Gastrocnemius medialis (tissue), 4 donors: ENCODE measurements around the gene MZB1. TPM values are rescaled to one million over a fixed set of nuclear protein-coding genes. Genes with fewer than 3 reads are reported as not detected.
A peak's percentile ranks its signal among the peaks of the same experiment; 100 is the strongest.
"Not testable (repeated sequence)": the region's sequence is repeated elsewhere in the genome, so short reads cannot be mapped to it uniquely, and the experiment has no call there.

Experiments used
- ATAC-seq, 2 donors: fragments of 150-250 bp; one replicate each; pipeline ENCODE4 v1.9.1; 2016
- DNase-seq, 2 donors: peaks; one replicate each; pipeline ENCODE4 v3.0.0-alpha.2; 2019
- H3K27ac ChIP-seq, 4 donors: fragments of 200-600 bp; sonication (generic); 1 replicate in 1 of 4; 2 replicates in 3 of 4; pipeline ENCODE4 v1.5.1; 2016 to 2018; ENCODE audit warnings: mild to moderate bottlenecking in 2 of 4, moderate library complexity in 1 of 4
- H3K27me3 ChIP-seq, 3 donors: fragments of 200-600 bp; sonication (generic) in 2 of 3; 1 replicate in 1 of 3; 2 replicates in 2 of 3; pipeline versions ENCODE4 v1.5.1 to v1.6.0; 2016 to 2019; ENCODE audit warnings: mild to moderate bottlenecking in 1 of 3, moderate library complexity in 1 of 3
- H3K36me3 ChIP-seq, 2 donors: fragments of 200-600 bp; sonication (generic) in 1 of 2; one replicate each; pipeline ENCODE4 v1.5.1; 2017 to 2018
- H3K4me1 ChIP-seq, 2 donors: fragments of 200-600 bp; sonication (generic) in 1 of 2; one replicate each; pipeline ENCODE4 v1.5.1; 2016 to 2017; ENCODE audit warnings: mild to moderate bottlenecking in 2 of 2
- H3K4me3 ChIP-seq, 4 donors: fragments of 200-600 bp; sonication (generic) in 3 of 4; 1 replicate in 1 of 4; 2 replicates in 3 of 4; pipeline ENCODE4 v1.5.1; 2016 to 2019; ENCODE audit warnings: mild to moderate bottlenecking in 2 of 4
- H3K9me3 ChIP-seq, 3 donors: fragments of 200-600 bp; sonication (generic) in 2 of 3; 1 replicate in 1 of 3; 2 replicates in 2 of 3; pipeline ENCODE4 v1.5.1; 2016 to 2019
- POLR2A ChIP-seq, 2 donors: fragments of 450-650 bp; IDR thresholded peaks; one replicate each; pipeline ENCODE4 v1.6.1; 2017; ENCODE audit warnings: antibody characterized with exemption in 2 of 2, mild to moderate bottlenecking in 2 of 2, moderate library complexity in 2 of 2
- in situ Hi-C, 4 donors: fragments of 200-750 bp; cut with MboI; loops; one replicate each; pipeline versions ENCODE4 v1.15.0 to v1.8.0; 2017; ENCODE audit warnings: low sequenced_read_pairs in 4 of 4
- intact Hi-C: fragments of 100-400 bp; cut with DNase I; formaldehyde crosslinking; loops from one replicate; pipeline ENCODE4 v1.15.1; 2023; ENCODE audit warnings: low total_unique reads
- total RNA-seq, 4 donors: library from RNA; depleted of rRNA; stranded (reverse); fragments of >200 nt; gene quantifications; one replicate each; pipeline versions ENCODE4 v1.1.0 to v1.2.3, GENCODE V29; 2016
- TF ChIP-seq, protein P1 (sequence below), 5 experiments: fragments of 450-650 bp in 3 of 5; fragments of 200-600 bp in 2 of 5; sonication (generic) in 2 of 5; IDR thresholded peaks in 4 of 5; conservative IDR thresholded peaks in 1 of 5; 1 replicate in 4 of 5; 2 replicates in 1 of 5; pipeline ENCODE4 v1.5.1; 2016 to 2019; ENCODE audit warnings: antibody characterized with exemption in 5 of 5, mild to moderate bottlenecking in 3 of 5, moderate library complexity in 3 of 5

The MZB1 gene
- total RNA-seq, 4 donors from 2014 or later = 0.46 TPM; not detected in 3

DNA sequence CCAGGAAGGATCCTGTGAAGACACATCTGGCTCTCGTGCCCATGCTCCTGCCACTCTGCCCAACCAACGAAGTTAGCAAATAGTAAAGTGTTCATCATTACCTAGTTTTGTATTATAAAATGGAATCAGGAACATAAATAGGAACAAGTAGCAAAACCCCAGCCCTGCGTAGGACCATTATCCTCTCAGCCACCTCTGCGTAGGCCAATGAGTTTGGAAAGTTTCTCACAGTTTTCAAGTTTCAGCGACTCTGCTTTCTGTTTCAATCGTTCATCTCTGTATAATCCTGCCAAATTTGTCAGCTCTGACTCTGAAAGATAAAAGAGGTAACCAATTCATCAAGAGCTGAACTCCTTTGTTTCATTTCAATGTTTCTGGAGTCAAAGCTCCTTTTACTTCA is 24.2 kb upstream of the MZB1 start:
- no peak for DNase-seq
- no peaks in the 10 kb centered on the region for H3K9me3 ChIP-seq
- H3K36me3 ChIP-seq = no peaks in the 10 kb centered on the region
- H3K27ac ChIP-seq = peak overlapping the region; percentile 83 to 90 (median 87)
- H3K27me3 ChIP-seq = no peaks in the 10 kb centered on the region
- peaks cover 63 to 69% of the 10 kb centered on the region in 2 donors for H3K4me1 ChIP-seq
- no peak overlapping the region for H3K4me3 ChIP-seq
- intact Hi-C loops = loop anchor here (10.0 kb wide), 1 partner anchor 271 kb away; no protein-coding TSS in a partner anchor
- ATAC-seq = no peak
- in situ Hi-C loops = no loop called here
- TF ChIP-seq POLR2A (IDR thresholded peaks at IDR 0.05) = no peak
- TF ChIP-seq, protein P1, sequence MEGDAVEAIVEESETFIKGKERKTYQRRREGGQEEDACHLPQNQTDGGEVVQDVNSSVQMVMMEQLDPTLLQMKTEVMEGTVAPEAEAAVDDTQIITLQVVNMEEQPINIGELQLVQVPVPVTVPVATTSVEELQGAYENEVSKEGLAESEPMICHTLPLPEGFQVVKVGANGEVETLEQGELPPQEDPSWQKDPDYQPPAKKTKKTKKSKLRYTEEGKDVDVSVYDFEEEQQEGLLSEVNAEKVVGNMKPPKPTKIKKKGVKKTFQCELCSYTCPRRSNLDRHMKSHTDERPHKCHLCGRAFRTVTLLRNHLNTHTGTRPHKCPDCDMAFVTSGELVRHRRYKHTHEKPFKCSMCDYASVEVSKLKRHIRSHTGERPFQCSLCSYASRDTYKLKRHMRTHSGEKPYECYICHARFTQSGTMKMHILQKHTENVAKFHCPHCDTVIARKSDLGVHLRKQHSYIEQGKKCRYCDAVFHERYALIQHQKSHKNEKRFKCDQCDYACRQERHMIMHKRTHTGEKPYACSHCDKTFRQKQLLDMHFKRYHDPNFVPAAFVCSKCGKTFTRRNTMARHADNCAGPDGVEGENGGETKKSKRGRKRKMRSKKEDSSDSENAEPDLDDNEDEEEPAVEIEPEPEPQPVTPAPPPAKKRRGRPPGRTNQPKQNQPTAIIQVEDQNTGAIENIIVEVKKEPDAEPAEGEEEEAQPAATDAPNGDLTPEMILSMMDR (IDR thresholded peaks at IDR 0.05 in 4 of 5, conservative IDR thresholded peaks at IDR 0.05 in 1 of 5) = no peak

- H3K4me1 ChIP-seq = peaks cover 58 to 61% of the 10 kb centered on the region in 2 donors
- H3K36me3 ChIP-seq = no peaks in the 10 kb centered on the region
- DNase-seq (no peak), ATAC-seq (no peak)
- H3K27ac ChIP-seq = peak overlapping the region in 3 of 4 donors; percentile 83 to 88 (median 86)
- TF ChIP-seq, protein P1 (IDR thresholded peaks at IDR 0.05 in 4 of 5, conservative IDR thresholded peaks at IDR 0.05 in 1 of 5) = no peak
- no peak for TF ChIP-seq POLR2A (IDR thresholded peaks at IDR 0.05)
- H3K9me3 ChIP-seq = no peaks in the 10 kb centered on the region
- in situ Hi-C loops (no loop called here), intact Hi-C loops (loop anchor here (10.0 kb wide), 1 partner anchor 272 kb away; no protein-coding TSS in a partner anchor)
- no peak overlapping the region for H3K4me3 ChIP-seq
- no peaks in the 10 kb centered on the region for H3K27me3 ChIP-seq
These were observed 23.4 kb upstream of the MZB1 start for GRCh38 chr5:139413153-139413552.

DNA sequence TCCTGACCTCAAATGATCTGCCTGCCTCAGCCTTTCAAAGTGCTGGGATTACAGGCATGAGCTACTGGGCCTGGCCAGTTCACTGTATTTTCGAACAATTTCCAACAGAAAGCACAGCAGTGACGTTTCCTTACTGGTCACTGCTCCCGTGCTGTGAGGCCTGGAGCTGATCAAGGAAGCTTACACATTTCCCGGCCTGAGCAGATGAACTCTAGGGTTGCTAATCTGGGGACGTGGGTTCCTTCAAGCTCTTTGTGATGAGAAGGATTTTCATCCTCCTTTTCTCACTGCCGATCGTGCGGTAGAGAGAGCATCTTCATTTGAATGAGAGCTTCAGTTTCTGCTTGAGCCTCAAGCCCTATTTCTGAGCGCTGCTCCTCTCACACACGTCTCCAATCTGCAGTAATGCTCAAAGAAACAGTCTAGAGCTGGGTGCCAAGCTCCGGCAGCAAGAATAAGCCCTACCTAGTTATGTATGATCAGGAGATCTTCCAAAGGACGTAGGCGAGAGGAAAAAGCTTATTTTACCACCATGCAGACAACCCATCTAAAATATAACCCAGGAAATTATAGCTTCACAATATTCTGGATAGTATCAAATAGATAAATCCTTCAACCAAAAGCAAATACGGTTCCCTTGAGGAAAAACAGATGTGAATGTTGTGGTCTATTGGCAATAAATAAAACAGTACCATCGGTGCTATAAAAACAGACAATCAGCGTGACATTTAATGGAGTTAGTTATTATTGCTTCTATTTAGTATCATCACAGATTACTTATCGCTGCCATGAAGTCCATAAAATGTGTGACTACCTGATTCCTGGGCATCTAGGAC is 21.5 kb upstream of the MZB1 start:
- H3K36me3 ChIP-seq = no peaks in the 10 kb centered on the region
- no peaks in the 10 kb centered on the region for H3K9me3 ChIP-seq
- in situ Hi-C loops (no loop called here), intact Hi-C loops (loop anchor here (10.0 kb wide), 1 partner anchor 274 kb away; no protein-coding TSS in a partner anchor)
- DNase-seq (no peak), ATAC-seq (no peak)
- peak overlapping the region; percentile 63 to 80 (median 70) for H3K27ac ChIP-seq
- no peaks in the 10 kb centered on the region for H3K27me3 ChIP-seq
- no peak overlapping the region for H3K4me3 ChIP-seq
- peaks cover 41 to 45% of the 10 kb centered on the region in 2 donors for H3K4me1 ChIP-seq
- TF ChIP-seq, protein P1 (IDR thresholded peaks at IDR 0.05 in 4 of 5, conservative IDR thresholded peaks at IDR 0.05 in 1 of 5) = no peak
- TF ChIP-seq POLR2A (IDR thresholded peaks at IDR 0.05) = no peak

- Histone ChIP-seq H3K9me3 (no peaks in the 10 kb centered on the region), H3K4me1 (peaks cover 32 to 36% of the 10 kb centered on the region in 2 donors), H3K27ac (peak overlapping the region; percentile 63 to 80 (median 70)), H3K4me3 (no peak overlapping the region), H3K27me3 (no peaks in the 10 kb centered on the region), H3K36me3 (no peaks in the 10 kb centered on the region)
- DNase-seq (peak in 1 of 2 donors; percentile 64), ATAC-seq (peak in 1 of 2 donors; percentile 20)
- in situ Hi-C loops (no loop called here), intact Hi-C loops (loop anchor here (10.0 kb wide), 1 partner anchor 274 kb away; no protein-coding TSS in a partner anchor)
- no peak for TF ChIP-seq POLR2A (IDR thresholded peaks at IDR 0.05)
- TF ChIP-seq, protein P1 (IDR thresholded peaks at IDR 0.05 in 4 of 5, conservative IDR thresholded peaks at IDR 0.05 in 1 of 5) = no peak
These were observed 20.6 kb upstream of the MZB1 start for GRCh38 chr5:139410121-139410992.

GRCh38 chr5:139409116-139409515 is 19.4 kb upstream of the MZB1 start:
- H3K4me3 ChIP-seq, DNase-seq, in situ Hi-C loops, ATAC-seq, H3K27me3 ChIP-seq, intact Hi-C loops, H3K9me3 ChIP-seq, H3K36me3 ChIP-seq: not testable (repeated sequence)
- peak overlapping the region in 3 of 4 donors; percentile 22 to 80 (median 66) for H3K27ac ChIP-seq
- peaks cover 26 to 29% of the 10 kb centered on the region in 2 donors for H3K4me1 ChIP-seq
